ENCODE data around the gene ISG15. TPM values are rescaled to one million over a fixed set of nuclear protein-coding genes. Genes with fewer than 3 reads are reported as not detected.

The ISG15 gene
- polyA plus RNA-seq, 1 of the 3 experiments (the other 2 are of a cell fraction) = 28.6 TPM

- Histone ChIP-seq H4K20me1 (ENCODE audit: insufficient read depth) (peaks cover 21% of the 10 kb centered on the region), H3K9me3 (no peaks in the 10 kb centered on the region), H2AFZ (ENCODE audit: low read depth) (no peak overlapping the region), H3K27ac (ENCODE audit: low read depth in 2 of 2, low read length in 1 of 2) (no peak overlapping the region), H3K9me2 (no peaks in the 10 kb centered on the region), H3K27me3 (ENCODE audit: insufficient read depth) (no peaks in the 10 kb centered on the region), H3F3A (replicated peaks; ENCODE audit: insufficient read depth) (no peaks in the 10 kb centered on the region), H3K36me3 (replicated peaks in 1 of 2; ENCODE audit: control insufficient read depth in 1 of 2, insufficient read depth in 2 of 2, low read length in 1 of 2) (peaks cover 0 to 10% of the 10 kb centered on the region in 2 experiments), H3K4me1 (ENCODE audit: control insufficient read depth in 1 of 2, insufficient read depth in 2 of 2, low read depth in 1 of 2, low read length in 1 of 2) (peaks cover 0 to 18% of the 10 kb centered on the region in 2 experiments; a peak in 1 of 4 replicates), H3K4me3 (ENCODE audit: low read depth in 2 of 2, low read length in 1 of 2) (peak overlapping the region; percentile 39 to 41; a peak in 3 of 4 replicates), H3K9ac (no peak overlapping the region), H3K4me2 (peak overlapping the region; percentile 78), H3K79me2 (ENCODE audit: insufficient read depth) (no peaks in the 10 kb centered on the region)
- DNase-seq = peak; percentile 98
- WGBS (ENCODE audit: low lambda C conversion rate) = 30% methylated on average over 5 of the region's 99 CpGs
- TF ChIP-seq CTCF (IDR thresholded peaks at IDR 0.05) (0 out of 2 replicates have a peak, but pooled peaks have one; percentile 8), MXI1 (IDR thresholded peaks at IDR 0.05; ENCODE audit: low read depth, low read length) (no peak)
- POLR2A ChIA-PET = interaction anchor here (0.8 kb wide), 1 partner anchor 35 kb away, joined by 4 read pairs; no protein-coding TSS in a partner anchor
- CTCF ChIA-PET = interaction anchor here (0.7 to 4.5 kb wide), 10 partner anchors 8 to 175 kb away, joined by 3 to 43 read pairs (median 7); partner anchors contain the start of gene ISG15
These were observed 27.0 kb downstream of the ISG15 start for GRCh38 chr1:1040004-1040991.

- H3F3A ChIP-seq (replicated peaks; ENCODE audit: insufficient read depth) = no peaks in the 10 kb centered on the region
- no peak overlapping the region for H3K27ac ChIP-seq (ENCODE audit: low read depth in 2 of 2, low read length in 1 of 2)
- no peak for DNase-seq
- no peaks in the 10 kb centered on the region for H3K27me3 ChIP-seq (ENCODE audit: insufficient read depth)
- H3K36me3 ChIP-seq (replicated peaks in 1 of 2; ENCODE audit: control insufficient read depth in 1 of 2, insufficient read depth in 2 of 2, low read length in 1 of 2) = peaks cover 0 to 14% of the 10 kb centered on the region in 2 experiments
- no peak overlapping the region for H3K9ac ChIP-seq
- H3K4me2 ChIP-seq = no peak overlapping the region
- ChIA-PET POLR2A (no interaction called here), CTCF (interaction anchor here (1.6 to 4.5 kb wide), 5 partner anchors 9 to 56 kb away, joined by 3 to 43 read pairs (median 38); no protein-coding TSS in a partner anchor)
- no peaks in the 10 kb centered on the region for H3K9me3 ChIP-seq
- TF ChIP-seq SMC3 (IDR thresholded peaks at IDR 0.05; ENCODE audit: low read depth, low read length) (no peak), YY1 (IDR thresholded peaks at IDR 0.05; ENCODE audit: low read depth) (no peak), TAF1 (IDR thresholded peaks at IDR 0.05; ENCODE audit: borderline replicate concordance, low read depth, low read length) (no peak), RAD21 (IDR thresholded peaks at IDR 0.05; ENCODE audit: low read length) (no peak), NRF1 (IDR thresholded peaks at IDR 0.05; ENCODE audit: low read depth, low read length) (no peak), TCF12 (IDR thresholded peaks at IDR 0.05) (no peak), MAX (IDR thresholded peaks at IDR 0.05; ENCODE audit: low read depth) (no peak), CHD2 (IDR thresholded peaks at IDR 0.05; ENCODE audit: low read length, partially characterized antibody) (no peak)
- TF ChIP-seq, protein P1, sequence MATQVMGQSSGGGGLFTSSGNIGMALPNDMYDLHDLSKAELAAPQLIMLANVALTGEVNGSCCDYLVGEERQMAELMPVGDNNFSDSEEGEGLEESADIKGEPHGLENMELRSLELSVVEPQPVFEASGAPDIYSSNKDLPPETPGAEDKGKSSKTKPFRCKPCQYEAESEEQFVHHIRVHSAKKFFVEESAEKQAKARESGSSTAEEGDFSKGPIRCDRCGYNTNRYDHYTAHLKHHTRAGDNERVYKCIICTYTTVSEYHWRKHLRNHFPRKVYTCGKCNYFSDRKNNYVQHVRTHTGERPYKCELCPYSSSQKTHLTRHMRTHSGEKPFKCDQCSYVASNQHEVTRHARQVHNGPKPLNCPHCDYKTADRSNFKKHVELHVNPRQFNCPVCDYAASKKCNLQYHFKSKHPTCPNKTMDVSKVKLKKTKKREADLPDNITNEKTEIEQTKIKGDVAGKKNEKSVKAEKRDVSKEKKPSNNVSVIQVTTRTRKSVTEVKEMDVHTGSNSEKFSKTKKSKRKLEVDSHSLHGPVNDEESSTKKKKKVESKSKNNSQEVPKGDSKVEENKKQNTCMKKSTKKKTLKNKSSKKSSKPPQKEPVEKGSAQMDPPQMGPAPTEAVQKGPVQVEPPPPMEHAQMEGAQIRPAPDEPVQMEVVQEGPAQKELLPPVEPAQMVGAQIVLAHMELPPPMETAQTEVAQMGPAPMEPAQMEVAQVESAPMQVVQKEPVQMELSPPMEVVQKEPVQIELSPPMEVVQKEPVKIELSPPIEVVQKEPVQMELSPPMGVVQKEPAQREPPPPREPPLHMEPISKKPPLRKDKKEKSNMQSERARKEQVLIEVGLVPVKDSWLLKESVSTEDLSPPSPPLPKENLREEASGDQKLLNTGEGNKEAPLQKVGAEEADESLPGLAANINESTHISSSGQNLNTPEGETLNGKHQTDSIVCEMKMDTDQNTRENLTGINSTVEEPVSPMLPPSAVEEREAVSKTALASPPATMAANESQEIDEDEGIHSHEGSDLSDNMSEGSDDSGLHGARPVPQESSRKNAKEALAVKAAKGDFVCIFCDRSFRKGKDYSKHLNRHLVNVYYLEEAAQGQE (IDR thresholded peaks at IDR 0.05; ENCODE audit: low read depth, low read length) = no peak
- WGBS (ENCODE audit: low lambda C conversion rate) = 20% methylated on average over 1 of the region's 60 CpGs
- peaks cover 0 to 18% of the 10 kb centered on the region in 2 experiments; a peak in 1 of 4 replicates for H3K4me1 ChIP-seq (ENCODE audit: control insufficient read depth in 1 of 2, insufficient read depth in 2 of 2, low read depth in 1 of 2, low read length in 1 of 2)
- no peaks in the 10 kb centered on the region for H3K79me2 ChIP-seq (ENCODE audit: insufficient read depth)
- peaks cover 19% of the 10 kb centered on the region for H4K20me1 ChIP-seq (ENCODE audit: insufficient read depth)
- H2AFZ ChIP-seq (ENCODE audit: low read depth) = no peak overlapping the region
- peak overlapping the region in 1 of 2 experiments; percentile 19; a peak in 1 of 4 replicates for H3K4me3 ChIP-seq (ENCODE audit: low read depth in 2 of 2, low read length in 1 of 2)
- no peaks in the 10 kb centered on the region for H3K9me2 ChIP-seq
These were observed 27.8 kb downstream of the ISG15 start for GRCh38 chr1:1041092-1041523.
